ENCODE measurements around the gene ACVRL1.

ACVRL1 gene

GRCh38 chr12:51895378-51896135 lies 11.7 kb upstream of the ACVRL1 start:
- DNase-seq (ENCODE audit: insufficient read length, low spot score) (no peak), FAIRE-seq (no peak)

GRCh38 chr12:51896236-51896635 lies 11.1 kb upstream of the ACVRL1 start:
- no peak for DNase-seq (ENCODE audit: insufficient read length, low spot score)
- no peak for FAIRE-seq

GRCh38 chr12:51897181-51897580 lies 10.1 kb upstream of the ACVRL1 start:
- DNase-seq (ENCODE audit: insufficient read length, low spot score) (no peak), FAIRE-seq (no peak)

- DNase-seq (ENCODE audit: insufficient read length, low spot score) (no peak), FAIRE-seq (no peak)
Observed at GRCh38 chr12:51898506-51898905, 8.8 kb upstream of the ACVRL1 start.

- no peak for FAIRE-seq
- no peak for DNase-seq (ENCODE audit: insufficient read length, low spot score)
Observed at GRCh38 chr12:51898937-51899336, 8.4 kb upstream of the ACVRL1 start.

- FAIRE-seq (no peak), DNase-seq (ENCODE audit: insufficient read length, low spot score) (no peak)
Observed at GRCh38 chr12:51900323-51900889, 6.9 kb upstream of the ACVRL1 start.

- FAIRE-seq (no peak), DNase-seq (ENCODE audit: insufficient read length, low spot score) (no peak)
Observed at GRCh38 chr12:51901121-51901817, 6.0 kb upstream of the ACVRL1 start.

- DNase-seq (ENCODE audit: insufficient read length, low spot score) (no peak), FAIRE-seq (no peak)
Observed at GRCh38 chr12:51901881-51902280, 5.4 kb upstream of the ACVRL1 start.

GRCh38 chr12:51904951-51905470 lies 2.3 kb upstream of the ACVRL1 start:
- no peak for FAIRE-seq
- no peak for DNase-seq (ENCODE audit: insufficient read length, low spot score)

- DNase-seq (ENCODE audit: insufficient read length, low spot score) = no peak
- FAIRE-seq = no peak
Observed at GRCh38 chr12:51905471-51906429, 1.6 kb upstream of the ACVRL1 start.

GRCh38 chr12:51906430-51907082 lies 748 bp upstream of the ACVRL1 start:
- DNase-seq (ENCODE audit: insufficient read length, low spot score) (no peak), FAIRE-seq (no peak)

- DNase-seq (ENCODE audit: insufficient read length, low spot score) = no peak
- FAIRE-seq = no peak
Observed at GRCh38 chr12:51907856-51908425, 637 bp downstream of the ACVRL1 start.

GRCh38 chr12:51908876-51909592 lies 1.7 kb downstream of the ACVRL1 start:
- FAIRE-seq (no peak), DNase-seq (ENCODE audit: insufficient read length, low spot score) (no peak)

GRCh38 chr12:51910168-51910567 lies 2.9 kb downstream of the ACVRL1 start:
- FAIRE-seq (no peak), DNase-seq (ENCODE audit: insufficient read length, low spot score) (no peak)

- no peak for DNase-seq (ENCODE audit: insufficient read length, low spot score)
- FAIRE-seq = no peak
Observed at GRCh38 chr12:51910691-51911090, 3.4 kb downstream of the ACVRL1 start.

GRCh38 chr12:51911307-51911706 lies 4.0 kb downstream of the ACVRL1 start:
- no peak for FAIRE-seq
- no peak for DNase-seq (ENCODE audit: insufficient read length, low spot score)

- FAIRE-seq = no peak
- no peak for DNase-seq (ENCODE audit: insufficient read length, low spot score)
Observed at GRCh38 chr12:51911788-51912711, 4.7 kb downstream of the ACVRL1 start.
